GM20000 (cell line): Measurements from ENCODE around the gene PTPRM.

Experiments
- DNase-seq: peaks from one replicate; pipeline ENCODE4 v3.0.0; 2012; ENCODE audit warnings: low spot score
- TF ChIP-seq, protein P1 (sequence below): IDR thresholded peaks from 2 replicates; pipeline ENCODE4 v1.5.1; 2012; ENCODE audit warnings: mild to moderate bottlenecking, control low read depth; ENCODE audit errors: extremely low read depth, missing control alignments

The PTPRM gene

DNA sequence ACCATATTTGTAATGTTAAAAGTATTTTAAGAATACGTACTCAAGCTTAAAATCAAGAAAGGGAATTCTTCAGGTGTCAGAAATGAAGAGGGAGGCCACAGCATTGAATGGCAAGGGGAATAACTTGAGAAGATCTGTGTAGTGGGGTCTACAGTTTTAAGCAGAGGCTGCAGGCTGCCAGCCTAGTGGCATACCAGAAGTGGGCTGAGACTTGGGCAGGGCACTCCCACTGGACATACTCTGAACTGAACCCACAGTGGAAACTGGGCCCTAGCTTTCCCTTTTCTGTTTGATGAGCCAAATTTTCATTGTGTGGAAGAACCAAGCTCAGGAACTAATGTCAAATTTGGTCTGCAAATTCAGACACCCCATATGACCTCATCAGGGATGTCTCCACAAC lies 238.8 kb downstream of the PTPRM start:
- TF ChIP-seq, protein P1, sequence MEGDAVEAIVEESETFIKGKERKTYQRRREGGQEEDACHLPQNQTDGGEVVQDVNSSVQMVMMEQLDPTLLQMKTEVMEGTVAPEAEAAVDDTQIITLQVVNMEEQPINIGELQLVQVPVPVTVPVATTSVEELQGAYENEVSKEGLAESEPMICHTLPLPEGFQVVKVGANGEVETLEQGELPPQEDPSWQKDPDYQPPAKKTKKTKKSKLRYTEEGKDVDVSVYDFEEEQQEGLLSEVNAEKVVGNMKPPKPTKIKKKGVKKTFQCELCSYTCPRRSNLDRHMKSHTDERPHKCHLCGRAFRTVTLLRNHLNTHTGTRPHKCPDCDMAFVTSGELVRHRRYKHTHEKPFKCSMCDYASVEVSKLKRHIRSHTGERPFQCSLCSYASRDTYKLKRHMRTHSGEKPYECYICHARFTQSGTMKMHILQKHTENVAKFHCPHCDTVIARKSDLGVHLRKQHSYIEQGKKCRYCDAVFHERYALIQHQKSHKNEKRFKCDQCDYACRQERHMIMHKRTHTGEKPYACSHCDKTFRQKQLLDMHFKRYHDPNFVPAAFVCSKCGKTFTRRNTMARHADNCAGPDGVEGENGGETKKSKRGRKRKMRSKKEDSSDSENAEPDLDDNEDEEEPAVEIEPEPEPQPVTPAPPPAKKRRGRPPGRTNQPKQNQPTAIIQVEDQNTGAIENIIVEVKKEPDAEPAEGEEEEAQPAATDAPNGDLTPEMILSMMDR = no peak
- DNase-seq = no peak

DNA sequence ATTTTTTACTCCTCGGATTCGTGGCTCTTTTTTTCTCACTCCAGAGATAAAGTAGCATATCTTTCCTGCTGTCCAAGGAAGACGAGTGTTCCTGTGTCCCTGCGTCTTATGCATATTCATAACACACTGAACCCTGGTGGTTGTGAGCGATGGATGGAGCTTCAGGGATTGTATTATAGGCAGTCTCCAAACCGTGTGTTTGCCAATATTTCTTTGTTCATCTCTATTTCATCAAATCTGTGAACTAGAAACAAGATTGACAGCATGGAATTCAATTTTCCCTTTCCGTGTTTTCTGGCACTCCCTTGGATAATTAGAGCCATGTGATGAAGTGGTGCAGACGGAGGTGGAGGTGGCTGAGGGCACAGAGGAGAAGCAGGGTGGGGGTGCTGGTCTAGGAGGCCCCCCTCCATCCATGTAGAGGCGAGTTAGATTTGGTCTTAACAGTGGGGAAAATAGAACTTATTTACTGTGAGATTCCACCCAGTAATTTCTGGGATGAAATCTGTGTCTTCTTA lies 240.9 kb downstream of the PTPRM start:
- no peak for DNase-seq

DNA sequence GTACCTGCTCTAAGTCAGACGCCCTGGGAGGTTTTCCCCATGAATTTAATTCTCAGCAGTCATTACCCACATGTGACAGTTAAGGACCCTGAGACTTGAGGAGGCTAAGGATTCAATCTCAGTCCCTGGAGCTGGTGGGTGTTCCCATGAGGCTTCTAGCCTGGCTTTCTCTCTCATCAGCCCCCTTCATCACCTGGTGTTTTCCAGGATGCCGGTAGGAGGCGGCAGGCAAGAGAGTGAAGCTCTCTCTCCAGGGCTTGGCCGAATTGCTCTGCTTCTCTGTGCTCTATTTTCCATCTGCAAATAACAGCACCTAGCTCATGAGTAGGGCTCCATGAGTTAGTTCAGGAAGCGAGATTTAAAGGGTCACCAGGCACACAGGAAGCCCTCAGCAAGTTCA lies 241.9 kb downstream of the PTPRM start:
- TF ChIP-seq, protein P1 = no peak
- DNase-seq = no peak

More for the DNA sequence above, 240.9 kb downstream of the PTPRM start:
- TF ChIP-seq, protein P1 = no peak

DNA sequence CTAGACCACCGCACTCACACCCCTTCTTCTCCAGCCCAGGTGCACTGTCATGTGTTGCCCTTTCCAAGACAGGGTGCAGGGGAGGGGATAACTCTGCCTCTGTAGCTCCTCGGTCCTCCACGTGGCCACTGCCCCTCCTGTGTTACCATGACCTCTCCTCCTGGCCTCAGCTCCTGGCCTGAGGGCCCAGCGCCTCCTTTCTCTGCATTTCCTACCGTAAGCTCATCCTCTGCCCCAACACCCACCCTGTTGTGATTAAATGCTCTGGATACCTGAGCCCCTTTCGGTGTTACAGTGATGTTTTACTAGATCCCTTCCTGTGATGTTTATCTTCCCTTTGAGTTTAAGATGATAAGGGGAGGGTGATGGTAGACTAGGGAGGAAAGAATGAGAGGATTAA lies 242.3 kb downstream of the PTPRM start:
- DNase-seq = no peak
- TF ChIP-seq, protein P1 = no peak

DNA sequence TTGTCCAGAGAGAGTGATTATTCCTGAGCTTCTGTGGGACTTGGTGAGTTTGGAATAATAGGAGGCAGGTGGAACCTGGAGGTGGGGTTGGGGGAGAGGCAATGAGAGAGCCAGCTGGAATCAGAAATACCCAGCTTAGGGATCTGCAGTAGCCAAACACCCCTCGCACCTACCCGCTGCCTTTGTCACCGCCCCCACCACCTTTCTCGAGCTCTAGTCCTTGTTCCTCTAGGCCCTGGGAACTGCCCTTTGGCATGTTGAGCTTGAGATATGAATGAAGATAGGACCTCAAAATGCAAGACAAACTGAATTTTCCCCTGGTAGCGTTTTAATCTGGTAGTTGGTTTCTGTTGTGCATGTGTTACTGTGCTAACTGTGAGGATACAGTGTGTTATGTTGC lies 242.9 kb downstream of the PTPRM start:
- TF ChIP-seq, protein P1 = no peak
- no peak for DNase-seq

DNA sequence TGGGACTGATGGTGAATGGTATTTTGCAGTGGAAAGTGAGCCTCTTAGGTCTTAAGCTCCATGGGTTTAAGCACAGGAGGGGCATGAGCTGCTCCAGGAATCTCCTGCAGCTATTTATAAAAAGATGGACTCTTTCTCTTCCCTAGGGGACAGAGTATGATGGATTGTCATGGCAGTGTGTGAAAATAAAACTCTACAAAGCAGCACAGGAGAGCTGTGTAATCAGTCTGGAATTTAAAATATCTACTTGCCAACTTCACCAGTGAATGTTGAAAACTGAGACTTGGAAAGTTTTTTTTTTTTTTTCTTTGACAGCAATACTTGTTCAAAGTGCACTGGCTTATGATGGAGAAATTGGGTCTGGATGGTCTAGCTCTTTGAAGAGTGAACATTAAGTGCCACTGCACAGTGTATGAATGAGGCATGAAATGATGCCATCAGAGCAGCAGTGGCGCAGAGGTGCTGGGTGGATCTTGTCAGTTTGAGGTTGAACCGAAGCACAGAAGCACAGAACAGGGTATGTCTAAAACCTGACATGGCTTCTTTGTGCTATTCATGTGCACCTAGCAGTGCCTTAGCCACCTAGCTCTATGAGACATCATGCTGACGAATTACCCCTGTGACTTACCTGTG lies 245.4 kb downstream of the PTPRM start:
- DNase-seq = no peak
- TF ChIP-seq, protein P1 = no peak

DNA sequence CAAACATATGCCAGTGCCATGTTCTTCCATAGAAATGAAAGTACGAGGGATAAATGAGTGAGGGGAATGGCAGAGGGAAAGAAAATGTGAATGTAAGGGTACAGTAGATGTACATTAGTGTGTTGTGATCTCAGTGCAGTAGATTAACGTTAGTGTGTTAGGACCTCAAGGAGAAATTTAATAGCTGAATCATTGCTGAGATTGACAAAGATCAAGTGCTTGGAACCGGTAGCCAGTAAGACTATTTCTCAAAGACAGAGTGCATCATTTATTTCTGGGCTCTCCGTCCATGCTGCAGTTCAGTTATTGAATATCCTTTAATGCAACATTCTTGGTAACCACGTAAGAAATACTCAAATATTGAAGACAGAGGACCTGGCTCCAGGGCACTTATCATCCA lies 246.0 kb downstream of the PTPRM start:
- no peak for DNase-seq
- TF ChIP-seq, protein P1 = no peak
